GM06990 (cell line): ENCODE measurements around the gene CYP4Z1.
"Not testable (repeated sequence)": the region's sequence is repeated elsewhere in the genome, so short reads cannot be mapped to it uniquely, and the experiment has no call there.

ENCODE experiments used
- DNase-seq: peaks from one replicate; pipeline ENCODE4 v3.0.0-alpha.2; 2011; ENCODE audit not compliant: insufficient read length; ENCODE audit errors: extremely low read depth
- H3K27me3 ChIP-seq: replicated peaks from 2 replicates; pipeline ENCODE4 v1.6.0; 2011; ENCODE audit warnings: low read length; ENCODE audit not compliant: control insufficient read depth, insufficient read depth
- H3K36me3 ChIP-seq: 2 replicates; pipeline ENCODE4 v1.5.1; 2011; ENCODE audit warnings: low read length; ENCODE audit not compliant: control insufficient read depth, insufficient read depth
- H3K4me3 ChIP-seq: replicated peaks from 2 replicates; pipeline ENCODE4 v1.5.1; 2011; ENCODE audit warnings: low read depth, mild to moderate bottlenecking, control low read depth, low read length
- TF ChIP-seq, protein P1 (sequence below): IDR thresholded peaks from 2 replicates; pipeline ENCODE4 v1.5.1; 2011; ENCODE audit warnings: low read length, control low read depth, mild to moderate bottlenecking, inconsistent platforms; ENCODE audit not compliant: insufficient read depth, poor library complexity, severe bottlenecking

Gene CYP4Z1

DNA sequence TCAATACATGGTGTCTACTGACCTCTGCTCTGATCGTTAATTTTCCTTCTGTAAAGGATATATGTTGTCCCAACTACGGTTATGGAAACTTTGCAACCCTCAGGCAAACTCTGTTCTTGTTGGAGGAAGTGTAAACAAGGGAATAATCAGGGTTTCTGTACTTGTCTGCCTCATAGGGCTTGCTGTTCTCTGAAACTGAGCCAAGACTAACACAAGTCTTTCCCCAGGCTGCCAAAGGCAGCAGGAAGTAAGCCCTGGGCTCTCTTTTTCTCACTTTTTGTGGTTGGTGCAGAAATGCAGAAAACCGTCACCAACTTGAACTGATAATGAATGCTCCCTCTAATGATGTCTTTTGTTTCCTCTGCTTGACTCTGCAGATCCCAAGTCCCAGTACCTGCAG lies 36.0 kb upstream of the CYP4Z1 start:
- no peak for DNase-seq
- TF ChIP-seq, protein P1, sequence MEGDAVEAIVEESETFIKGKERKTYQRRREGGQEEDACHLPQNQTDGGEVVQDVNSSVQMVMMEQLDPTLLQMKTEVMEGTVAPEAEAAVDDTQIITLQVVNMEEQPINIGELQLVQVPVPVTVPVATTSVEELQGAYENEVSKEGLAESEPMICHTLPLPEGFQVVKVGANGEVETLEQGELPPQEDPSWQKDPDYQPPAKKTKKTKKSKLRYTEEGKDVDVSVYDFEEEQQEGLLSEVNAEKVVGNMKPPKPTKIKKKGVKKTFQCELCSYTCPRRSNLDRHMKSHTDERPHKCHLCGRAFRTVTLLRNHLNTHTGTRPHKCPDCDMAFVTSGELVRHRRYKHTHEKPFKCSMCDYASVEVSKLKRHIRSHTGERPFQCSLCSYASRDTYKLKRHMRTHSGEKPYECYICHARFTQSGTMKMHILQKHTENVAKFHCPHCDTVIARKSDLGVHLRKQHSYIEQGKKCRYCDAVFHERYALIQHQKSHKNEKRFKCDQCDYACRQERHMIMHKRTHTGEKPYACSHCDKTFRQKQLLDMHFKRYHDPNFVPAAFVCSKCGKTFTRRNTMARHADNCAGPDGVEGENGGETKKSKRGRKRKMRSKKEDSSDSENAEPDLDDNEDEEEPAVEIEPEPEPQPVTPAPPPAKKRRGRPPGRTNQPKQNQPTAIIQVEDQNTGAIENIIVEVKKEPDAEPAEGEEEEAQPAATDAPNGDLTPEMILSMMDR: no peak
- H3K4me3 ChIP-seq: no peak overlapping the region
- H3K36me3 ChIP-seq: no peaks in the 10 kb centered on the region
- H3K27me3 ChIP-seq: no peaks in the 10 kb centered on the region

DNA sequence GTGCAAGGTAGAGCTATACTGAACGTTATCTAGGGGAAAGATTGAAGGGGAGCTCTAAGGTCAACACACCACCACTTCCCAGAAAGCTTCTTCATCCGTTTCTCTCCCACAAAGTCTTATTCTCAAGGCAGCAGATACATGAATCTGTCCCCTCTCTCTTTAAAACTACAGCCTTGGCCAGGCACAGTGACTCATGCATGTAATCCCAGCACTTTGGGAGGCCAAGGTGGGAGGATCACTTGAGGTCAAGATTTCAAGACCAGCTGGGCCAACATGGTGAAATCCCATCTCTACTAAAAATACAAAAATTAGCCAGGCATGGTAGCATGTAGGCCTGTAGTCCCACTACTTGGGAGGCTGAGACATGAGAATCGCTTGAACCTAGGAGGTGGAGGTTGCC lies 35.4 kb upstream of the CYP4Z1 start:
- no peak overlapping the region for H3K4me3 ChIP-seq
- TF ChIP-seq, protein P1: no peak
- H3K36me3 ChIP-seq: no peaks in the 10 kb centered on the region
- DNase-seq: no peak
- no peaks in the 10 kb centered on the region for H3K27me3 ChIP-seq

- Histone ChIP-seq H3K36me3 (no peaks in the 10 kb centered on the region), H3K27me3 (no peaks in the 10 kb centered on the region)
- no peak for DNase-seq
Measured at GRCh38 chr1:47036764-47037163, 30.3 kb upstream of the CYP4Z1 start.

DNA sequence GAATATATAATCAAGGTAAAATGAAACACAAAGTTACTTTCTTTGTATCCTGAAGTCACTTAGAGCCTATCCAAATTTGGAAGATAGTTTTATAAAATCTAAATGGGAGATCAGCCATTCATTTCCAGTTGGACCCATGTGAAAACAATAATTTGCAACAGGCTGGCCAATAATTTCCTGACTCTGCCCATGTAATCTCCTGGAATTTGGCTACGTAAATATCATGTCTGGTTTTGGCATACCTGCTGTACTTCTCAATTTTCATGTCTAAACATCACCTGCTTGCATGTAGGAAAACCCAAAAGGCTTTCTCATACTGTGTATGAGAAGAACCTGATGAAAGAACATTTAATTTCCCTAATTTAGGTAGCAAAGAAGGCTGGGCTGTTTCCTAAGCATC lies 7.7 kb upstream of the CYP4Z1 start:
- DNase-seq: no peak
- TF ChIP-seq, protein P1: no peak
- no peak overlapping the region for H3K4me3 ChIP-seq
- H3K36me3 ChIP-seq: no peaks in the 10 kb centered on the region
- no peaks in the 10 kb centered on the region for H3K27me3 ChIP-seq

More at GRCh38 chr1:47036764-47037163, 30.3 kb upstream of the CYP4Z1 start:
- TF ChIP-seq, protein P1: no peak
- H3K4me3 ChIP-seq: no peak overlapping the region

- not testable (repeated sequence) for H3K27me3 ChIP-seq, H3K36me3 ChIP-seq, DNase-seq, H3K4me3 ChIP-seq
Measured at GRCh38 chr1:47069080-47069479, 2.0 kb downstream of the CYP4Z1 start.

GRCh38 chr1:47069509-47069908 lies 2.5 kb downstream of the CYP4Z1 start:
- DNase-seq, H3K36me3 ChIP-seq, H3K27me3 ChIP-seq, H3K4me3 ChIP-seq: not testable (repeated sequence)

DNA sequence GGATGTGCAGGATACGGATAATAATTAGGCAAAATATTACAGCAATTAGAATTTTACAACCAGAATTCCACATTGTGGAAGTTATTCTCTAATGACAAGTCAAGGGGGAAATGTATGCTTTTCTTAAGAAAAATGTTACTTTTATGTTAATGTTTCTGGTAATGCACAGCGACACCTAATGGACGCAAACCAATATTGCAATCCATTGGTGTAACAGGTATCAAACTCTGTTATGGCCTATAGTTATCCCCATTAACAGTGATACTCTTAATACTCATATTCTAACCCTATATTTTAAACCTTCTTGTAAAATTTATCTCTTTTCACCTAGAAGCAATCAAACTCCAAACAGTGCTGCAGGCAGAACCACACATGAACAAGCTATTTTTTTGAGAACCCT lies 22.3 kb downstream of the CYP4Z1 start:
- not testable (repeated sequence) for DNase-seq, H3K27me3 ChIP-seq, H3K4me3 ChIP-seq, H3K36me3 ChIP-seq
